Smooth muscle cell (in vitro differentiated cells): ENCODE results near the gene DLG5. TPM values are rescaled to one million over a fixed set of nuclear protein-coding genes. Genes with fewer than 3 reads are reported as not detected.

ENCODE experiments used
- DNase-seq: peaks from one replicate; lab custom pipeline; 2025; ENCODE audit not compliant: unreplicated experiment; lab: John Stamatoyannopoulos, UW
- H2AFZ ChIP-seq: fragments of 200-600 bp; sonication (generic); 2 replicates; pipeline ENCODE4 v1.6.0; 2016; ENCODE audit warnings: antibody characterized with exemption, low read depth, mild to moderate bottlenecking
- H3F3A ChIP-seq: fragments of 200-600 bp; sonication (generic); 2 replicates; pipeline ENCODE4 v1.6.0; 2017; ENCODE audit warnings: antibody characterized with exemption, low read depth
- H3K27ac ChIP-seq: fragments of 200-600 bp; sonication (generic); 2 replicates; pipeline ENCODE4 v1.5.1; 2016; ENCODE audit warnings: low read depth, mild to moderate bottlenecking
- H3K27me3 ChIP-seq: fragments of 200-600 bp; sonication (generic); 2 replicates; pipeline ENCODE4 v1.6.1; 2016; ENCODE audit warnings: low read depth, mild to moderate bottlenecking
- H3K36me3 ChIP-seq: fragments of 200-600 bp; sonication (generic); 2 replicates; pipeline ENCODE4 v1.5.1; 2016; ENCODE audit warnings: low read depth
- H3K4me1 ChIP-seq: fragments of 200-600 bp; sonication (generic); 2 replicates; pipeline ENCODE4 v1.5.1; 2016; ENCODE audit warnings: low read depth
- H3K4me2 ChIP-seq: fragments of 200-600 bp; sonication (generic); 2 replicates; pipeline ENCODE4 v1.6.0; 2016; ENCODE audit warnings: mild to moderate bottlenecking
- H3K4me3 ChIP-seq: fragments of 200-600 bp; sonication (generic); 2 replicates; pipeline ENCODE4 v1.5.1; 2016; ENCODE audit warnings: mild to moderate bottlenecking
- H3K79me2 ChIP-seq: fragments of 200-600 bp; sonication (generic); 2 replicates; pipeline ENCODE4 v1.6.0; 2016; ENCODE audit warnings: low read depth, mild to moderate bottlenecking
- H3K9ac ChIP-seq: fragments of 200-600 bp; sonication (generic); 2 replicates; pipeline ENCODE4 v1.6.0; 2016; ENCODE audit warnings: low read depth
- H3K9me3 ChIP-seq: fragments of 200-600 bp; sonication (generic); replicated peaks from 2 replicates; pipeline ENCODE4 v1.5.1; 2016; ENCODE audit warnings: low read depth
- H4K20me1 ChIP-seq: fragments of 200-600 bp; sonication (generic); 2 replicates; pipeline ENCODE4 v1.6.0; 2016; ENCODE audit warnings: low read depth
- CTCF ChIP-seq: fragments of 200-600 bp; sonication (generic); IDR thresholded peaks from 2 replicates; pipeline ENCODE4 v1.5.1; 2017; ENCODE audit warnings: borderline replicate concordance, mild to moderate bottlenecking, antibody characterized with exemption; ENCODE audit not compliant: insufficient read depth, poor library complexity, severe bottlenecking
- WGBS: methylation state at CpG from one replicate; pipeline ENCODE4 v1.1.7; 2016; ENCODE audit warnings: low lambda C conversion rate; 5-methylcytosine and 5-hydroxymethylcytosine counted together
- polyA plus RNA-seq: library from polyadenylated mRNA; unstranded; fragments of >200 nt; fragmentation: Nextera tagmentation; extraction: Ambion mirVana; gene quantifications from 2 replicates; pipeline ENCODE4 v1.2.1, GENCODE V29; 2016
- total RNA-seq: library from RNA; depleted of rRNA; stranded (reverse); fragments of >200 nt; gene quantifications from 2 replicates; pipeline ENCODE4 v1.2.3, GENCODE V29; 2014

The DLG5 gene
- total and polyA plus RNA-seq, 2 experiments from 2014 or later, result 11.3 to 21.8 TPM

DNA sequence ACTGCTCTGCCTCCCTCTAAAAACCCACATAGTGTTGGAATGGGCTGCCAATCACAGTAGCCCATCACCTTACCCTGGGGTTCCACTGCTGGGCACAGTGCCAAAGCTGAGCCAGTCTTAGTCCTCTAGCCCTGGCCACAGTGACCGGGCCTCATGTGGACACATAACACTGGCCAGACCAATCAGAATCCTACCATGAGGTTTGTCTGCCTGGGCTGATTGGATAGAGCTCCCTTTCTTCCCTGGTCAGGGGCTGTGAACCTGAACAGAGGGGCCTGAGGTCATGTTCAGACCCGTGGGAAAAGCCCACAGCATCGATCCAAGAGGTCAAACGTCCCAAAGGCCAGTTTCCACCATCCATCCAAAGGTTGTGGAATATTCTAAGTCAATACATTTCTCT, 6.1 kb downstream of the DLG5 start:
- no peak for TF ChIP-seq CTCF
- 90% methylated on average over 4 of the region's 4 CpGs for WGBS
- no peak overlapping the region for H2AFZ ChIP-seq
- H3K27ac ChIP-seq, result peak overlapping the region; percentile 81
- H3K4me1 ChIP-seq, result peaks cover 13% of the 10 kb centered on the region
- peaks cover 98% of the 10 kb centered on the region for H4K20me1 ChIP-seq
- H3K36me3 ChIP-seq, result no peaks in the 10 kb centered on the region
- H3K79me2 ChIP-seq, result peaks cover 94% of the 10 kb centered on the region
- H3F3A ChIP-seq, result peaks cover 5% of the 10 kb centered on the region
- no peaks in the 10 kb centered on the region for H3K9me3 ChIP-seq
- no peak overlapping the region for H3K4me3 ChIP-seq
- DNase-seq, result no peak
- H3K4me2 ChIP-seq, result peak overlapping the region; percentile 38
- no peak overlapping the region for H3K9ac ChIP-seq
- no peaks in the 10 kb centered on the region for H3K27me3 ChIP-seq

GRCh38 chr10:77919713-77920108, 6.8 kb downstream of the DLG5 start:
- no peaks in the 10 kb centered on the region for H3K27me3 ChIP-seq
- no peak overlapping the region for H2AFZ ChIP-seq
- H3F3A ChIP-seq, result no peaks in the 10 kb centered on the region
- no peak overlapping the region for H3K4me3 ChIP-seq
- H3K9ac ChIP-seq, result peak overlapping the region; percentile 30
- 33% methylated on average over 4 of the region's 4 CpGs for WGBS
- peaks cover 98% of the 10 kb centered on the region for H4K20me1 ChIP-seq
- DNase-seq, result no peak
- H3K27ac ChIP-seq, result peak overlapping the region; percentile 81
- peaks cover 95% of the 10 kb centered on the region for H3K79me2 ChIP-seq
- no peaks in the 10 kb centered on the region for H3K36me3 ChIP-seq
- peaks cover 5% of the 10 kb centered on the region for H3K4me1 ChIP-seq
- no peaks in the 10 kb centered on the region for H3K9me3 ChIP-seq
- H3K4me2 ChIP-seq, result peak overlapping the region; percentile 38
- TF ChIP-seq CTCF, result no peak

- H3K27me3 ChIP-seq, result no peaks in the 10 kb centered on the region
- H3K9ac ChIP-seq, result no peak overlapping the region
- H2AFZ ChIP-seq, result no peak overlapping the region
- WGBS, result 74% methylated on average over 10 of the region's 10 CpGs
- no peak overlapping the region for H3K4me3 ChIP-seq
- no peak for TF ChIP-seq CTCF
- no peaks in the 10 kb centered on the region for H3K36me3 ChIP-seq
- H3F3A ChIP-seq, result no peaks in the 10 kb centered on the region
- H3K27ac ChIP-seq, result no peak overlapping the region
- no peaks in the 10 kb centered on the region for H3K4me1 ChIP-seq
- no peaks in the 10 kb centered on the region for H3K9me3 ChIP-seq
- no peak overlapping the region for H3K4me2 ChIP-seq
- H4K20me1 ChIP-seq, result peaks cover 98% of the 10 kb centered on the region
- DNase-seq, result no peak
- H3K79me2 ChIP-seq, result peaks cover 93% of the 10 kb centered on the region
These were observed 11.0 kb downstream of the DLG5 start for GRCh38 chr10:77915319-77916105.

- DNase-seq, result no peak
- H3K4me3 ChIP-seq, result no peak overlapping the region
- H4K20me1 ChIP-seq, result peaks cover 98% of the 10 kb centered on the region
- no peaks in the 10 kb centered on the region for H3K27me3 ChIP-seq
- no peak overlapping the region for H3K27ac ChIP-seq
- no peaks in the 10 kb centered on the region for H3K9me3 ChIP-seq
- 82% methylated on average over 4 of the region's 4 CpGs for WGBS
- H2AFZ ChIP-seq, result no peak overlapping the region
- H3K4me1 ChIP-seq, result peaks cover 9% of the 10 kb centered on the region
- peaks cover 98% of the 10 kb centered on the region for H3K79me2 ChIP-seq
- H3K4me2 ChIP-seq, result no peak overlapping the region
- H3K9ac ChIP-seq, result no peak overlapping the region
- no peaks in the 10 kb centered on the region for H3F3A ChIP-seq
- no peak for TF ChIP-seq CTCF
- H3K36me3 ChIP-seq, result no peaks in the 10 kb centered on the region
These were observed 13.5 kb downstream of the DLG5 start for GRCh38 chr10:77913090-77913489.
